GM18502 (cell line): Measurements from ENCODE around the gene DAO.
"Not testable (repeated sequence)": the region's sequence is repeated elsewhere in the genome, so short reads cannot be mapped to it uniquely, and the experiment has no call there.

ENCODE experiments used
- ATAC-seq: cut with Tn5 transposase; IDR thresholded peaks from one replicate; pipeline ENCODE4 v1.9.1; 2021; ENCODE audit warnings: mild to moderate bottlenecking; ENCODE audit not compliant: unreplicated experiment, poor library complexity

Gene DAO

DNA sequence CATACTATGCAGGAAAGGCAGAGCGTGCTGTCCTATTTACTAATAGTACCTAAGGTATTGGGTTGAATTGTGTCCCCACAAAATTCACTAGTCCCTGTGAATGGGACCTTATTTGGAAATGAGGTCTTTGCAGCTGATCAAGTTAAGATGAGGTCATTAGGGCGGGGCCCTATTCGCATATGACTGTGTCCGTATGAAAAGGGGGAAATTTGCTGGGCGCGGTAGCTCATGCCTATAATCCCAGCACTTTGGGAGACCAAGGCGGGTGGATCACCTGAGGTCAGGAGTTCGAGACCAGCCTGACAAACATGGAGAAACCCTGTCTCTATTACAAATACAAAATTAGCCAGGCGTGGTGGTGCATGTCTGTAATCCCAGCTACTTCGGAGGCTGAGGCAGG is 13.8 kb upstream of the DAO start:
- ATAC-seq, result not testable (repeated sequence)

DNA sequence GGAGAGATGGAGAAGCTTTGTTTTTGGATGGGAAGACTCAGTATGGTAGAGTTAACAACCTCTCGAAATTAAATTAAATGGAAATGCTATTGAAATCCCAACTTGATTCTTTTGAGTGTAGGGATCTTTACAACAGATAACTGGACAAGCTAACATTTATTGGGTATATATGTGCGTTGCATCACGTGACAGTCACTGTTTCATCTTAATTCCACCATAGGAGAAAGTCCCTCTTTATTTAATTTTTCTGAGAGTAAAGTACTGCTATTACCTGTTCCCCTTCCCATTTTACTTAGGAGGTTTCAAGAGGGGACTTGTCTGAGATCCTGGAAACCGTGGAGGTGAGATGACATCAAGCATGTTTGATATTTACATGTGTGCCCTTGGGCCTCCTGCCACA is 11.1 kb upstream of the DAO start:
- ATAC-seq, result no peak

GRCh38 chr12:108875280-108875679 is 4.6 kb upstream of the DAO start:
- no peak for ATAC-seq

DNA sequence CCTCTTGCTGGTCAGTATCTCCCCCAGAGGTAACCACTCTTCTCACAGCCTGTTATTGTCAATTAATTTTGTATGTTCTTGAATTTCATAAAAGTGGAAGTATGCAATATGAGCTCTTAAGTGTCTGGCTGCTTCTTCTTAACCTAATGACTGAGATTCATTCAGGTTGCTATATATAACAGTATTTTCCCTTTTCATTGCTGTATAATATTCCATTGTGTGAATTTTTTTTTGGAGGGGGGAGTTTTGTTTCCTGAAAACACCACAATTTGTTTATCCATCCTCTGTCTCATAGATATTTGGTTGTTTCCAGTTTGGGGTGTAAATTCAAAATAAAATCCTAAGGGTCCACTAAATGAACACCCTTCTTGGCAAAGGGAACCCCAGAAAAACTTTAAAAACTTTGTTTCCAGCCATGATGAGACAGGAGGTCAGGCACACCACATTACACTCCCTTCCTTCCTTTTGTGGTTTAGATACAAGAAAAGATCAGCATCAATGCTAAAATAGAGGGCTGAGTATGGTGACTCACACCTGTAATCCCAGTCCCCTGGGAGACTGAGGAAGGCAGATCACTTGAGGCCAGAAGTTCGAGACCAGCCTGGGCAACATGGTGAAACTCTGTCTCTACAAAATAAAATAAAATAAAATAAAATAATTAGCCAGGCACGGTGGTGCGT is 4.1 kb upstream of the DAO start:
- no peak for ATAC-seq

- ATAC-seq, result no peak
Measured at GRCh38 chr12:108876550-108876949, 3.3 kb upstream of the DAO start.

- no peak for ATAC-seq
Measured at GRCh38 chr12:108881953-108882352, 2.1 kb downstream of the DAO start.

DNA sequence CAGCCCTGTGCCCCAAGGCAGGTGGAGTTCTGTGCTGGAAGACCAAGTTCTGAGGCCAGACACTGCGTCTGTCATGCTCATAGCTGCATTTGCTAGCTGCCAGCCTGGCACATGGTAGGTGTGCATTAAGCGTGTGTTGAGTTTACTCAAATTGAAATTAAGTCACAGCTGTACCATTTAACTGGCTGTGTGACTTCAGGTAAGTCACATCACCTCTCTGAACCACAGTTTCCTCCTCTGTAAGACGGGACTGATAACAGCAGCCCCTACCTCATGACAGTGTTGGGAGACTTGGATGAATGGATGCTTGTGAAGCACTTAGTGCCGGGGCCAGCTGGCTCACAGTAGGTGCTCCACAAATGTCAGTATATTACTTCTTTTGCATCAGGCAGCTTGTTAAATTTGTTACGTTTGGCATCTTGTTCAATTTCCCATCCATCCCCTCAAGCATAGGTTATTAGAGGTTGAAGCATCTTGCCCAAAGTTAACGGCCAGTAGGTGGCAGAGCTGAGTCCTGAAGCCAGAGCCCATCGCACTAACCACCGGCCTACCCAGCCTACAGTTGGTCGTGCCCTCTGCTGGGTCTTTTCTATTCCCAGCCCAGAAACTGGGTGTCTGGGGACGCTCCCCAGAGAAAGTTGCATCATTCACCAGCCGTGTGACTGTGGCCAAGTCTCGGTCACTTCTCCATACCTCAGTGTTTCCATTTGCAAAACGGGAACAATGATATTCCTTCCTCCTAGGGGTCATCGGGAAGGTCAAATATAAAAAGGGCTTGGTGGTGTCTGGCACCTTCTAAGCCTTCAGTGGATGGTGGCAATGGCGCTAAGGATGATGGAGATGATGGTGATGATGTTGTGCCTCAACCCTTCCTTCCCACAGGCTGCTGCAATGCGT is 4.5 kb downstream of the DAO start:
- no peak for ATAC-seq

GRCh38 chr12:108886873-108887629 is 7.2 kb downstream of the DAO start:
- no peak for ATAC-seq

GRCh38 chr12:108888031-108888430 is 8.1 kb downstream of the DAO start:
- no peak for ATAC-seq

GRCh38 chr12:108890208-108890607 is 10.3 kb downstream of the DAO start:
- ATAC-seq, result no peak

DNA sequence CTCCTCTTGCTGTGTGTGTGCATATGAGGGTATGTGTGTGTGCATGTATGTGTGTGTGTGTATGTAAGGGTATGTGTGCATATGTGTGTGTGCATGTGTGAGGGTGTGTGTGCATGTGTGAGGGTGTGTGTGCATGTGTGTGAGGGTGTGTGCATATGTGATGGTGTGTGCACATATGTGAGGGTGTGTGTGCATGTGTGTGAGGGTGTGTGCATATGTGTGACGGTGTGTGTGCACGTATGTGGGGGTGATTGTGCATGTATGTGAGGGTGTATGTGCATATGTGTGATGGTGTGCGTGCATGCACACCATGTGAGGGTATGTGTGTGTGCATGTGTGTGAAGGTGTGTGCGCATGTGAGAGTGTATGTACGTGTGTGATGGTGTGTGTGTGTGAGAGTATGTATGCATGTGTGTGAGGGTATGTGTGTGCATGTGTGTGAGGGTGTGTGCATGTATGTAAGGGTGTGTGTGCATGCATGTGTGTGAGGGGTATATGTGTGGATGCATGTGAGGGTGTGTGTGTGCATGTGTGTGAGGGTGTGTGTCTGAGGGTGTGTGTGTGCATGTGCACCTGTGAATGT is 15.4 kb downstream of the DAO start:
- no peak for ATAC-seq

- ATAC-seq, result no peak
Measured at GRCh38 chr12:108896336-108896735, 16.4 kb downstream of the DAO start.

- no peak for ATAC-seq
Measured at GRCh38 chr12:108896817-108897216, 16.9 kb downstream of the DAO start.

DNA sequence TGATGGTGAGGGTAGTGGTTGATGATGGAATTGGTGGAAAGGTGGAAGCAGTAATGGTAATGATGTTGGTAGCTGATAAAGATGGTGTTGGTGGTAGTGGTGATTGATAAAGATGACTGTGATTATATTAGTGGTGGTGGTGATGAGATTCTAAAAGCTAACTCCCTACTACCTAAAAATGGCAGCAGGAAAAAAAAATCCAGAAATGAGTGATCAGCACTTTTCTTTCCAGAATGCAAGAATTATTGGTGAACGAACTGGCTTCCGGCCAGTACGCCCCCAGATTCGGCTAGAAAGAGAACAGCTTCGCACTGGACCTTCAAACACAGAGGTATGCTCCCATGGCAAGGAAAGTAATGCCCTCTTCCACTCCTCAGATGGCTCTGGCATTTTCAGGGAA is 19.3 kb downstream of the DAO start:
- ATAC-seq, result no peak

DNA sequence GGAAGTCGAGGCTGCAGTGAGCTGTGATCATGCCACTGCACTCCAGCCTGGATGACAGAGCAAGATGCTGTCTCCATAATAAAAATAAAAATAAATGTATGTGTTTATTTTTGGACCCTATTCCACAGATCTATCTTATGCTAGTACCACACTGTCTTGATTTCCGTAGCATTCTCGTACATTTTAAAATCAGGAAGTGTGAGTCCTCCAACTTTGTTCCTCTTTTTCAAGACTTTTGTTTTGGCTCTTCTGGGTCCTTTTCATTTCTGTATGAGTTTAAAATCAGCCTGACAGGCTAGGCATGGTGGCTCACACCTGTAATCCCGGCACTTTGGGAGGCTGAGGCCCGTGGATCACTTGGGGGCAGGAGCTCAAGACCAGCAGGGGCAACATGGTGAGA is 25.8 kb downstream of the DAO start:
- no peak for ATAC-seq

DNA sequence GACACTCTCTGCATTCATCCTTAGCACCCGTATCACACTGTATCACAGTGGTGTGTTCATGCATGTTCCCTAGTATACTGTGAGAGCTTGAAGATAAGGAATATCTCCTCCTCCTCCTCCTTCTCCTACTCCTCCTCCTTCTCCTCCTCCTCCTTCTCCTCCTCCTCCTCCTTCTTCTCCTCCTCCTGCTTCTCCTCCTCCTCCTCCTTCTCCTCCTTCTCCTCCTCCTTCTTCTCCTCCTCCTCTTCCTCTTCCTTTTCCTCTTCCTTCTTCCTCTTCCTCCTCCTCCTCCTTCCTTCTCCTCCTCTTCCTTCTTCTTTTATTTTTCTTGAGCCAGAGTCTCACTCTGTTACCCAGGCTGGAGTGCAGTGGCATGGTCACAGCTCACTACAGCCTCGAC is 27.1 kb downstream of the DAO start:
- no peak for ATAC-seq

GRCh38 chr12:108907839-108908351 is 28.0 kb downstream of the DAO start:
- ATAC-seq, result no peak

- ATAC-seq, result no peak
Measured at GRCh38 chr12:108910336-108910735, 30.4 kb downstream of the DAO start.

DNA sequence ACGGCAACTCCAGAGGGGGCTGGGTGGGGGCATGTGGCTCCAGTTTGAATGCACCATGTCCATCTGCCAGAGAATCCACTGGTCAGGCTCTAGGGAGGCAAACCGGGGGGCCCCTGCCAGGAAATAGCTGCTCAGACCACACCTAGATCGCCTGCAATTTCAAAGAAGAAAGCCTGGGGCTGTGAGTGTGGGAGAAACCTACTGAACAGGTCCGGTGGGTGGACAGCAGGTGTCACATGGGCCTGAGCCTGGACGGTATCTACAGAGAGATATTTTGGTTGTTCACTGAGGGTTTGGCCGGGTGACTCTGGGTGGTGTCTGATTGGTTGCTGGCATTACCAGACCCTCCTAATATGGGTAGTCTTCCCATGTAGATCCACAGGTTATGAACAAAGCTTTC is 32.0 kb downstream of the DAO start:
- ATAC-seq, result no peak

DNA sequence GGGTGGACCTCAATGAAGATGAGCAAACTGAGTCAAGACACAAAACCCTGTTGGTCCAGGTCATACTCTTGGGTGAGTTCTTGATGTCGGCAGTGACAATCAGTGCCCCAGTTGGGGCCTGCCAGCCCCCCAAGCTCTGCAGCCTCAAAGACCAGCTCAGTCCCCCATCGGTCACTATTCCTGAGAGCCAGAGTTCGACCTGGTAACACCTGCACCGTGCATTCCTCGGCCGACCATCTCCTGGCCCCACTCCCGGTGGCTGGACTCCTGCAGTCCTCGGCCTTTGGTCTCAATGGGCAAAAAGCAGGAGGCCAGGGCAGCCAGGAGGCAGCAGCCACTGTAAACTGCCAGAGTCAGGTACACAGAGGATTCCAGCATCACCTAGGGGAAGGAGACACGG is 32.5 kb downstream of the DAO start:
- no peak for ATAC-seq
